SJCRH30 (cell line): ENCODE measurements around the gene KIF21A. TPM values are rescaled to one million over a fixed set of nuclear protein-coding genes. Genes with fewer than 3 reads are reported as not detected.
A peak's percentile ranks its signal among the peaks of the same experiment; 100 is the strongest.

Experiments
- DNase-seq, 2 experiments: peaks; one replicate each; pipeline ENCODE4 v3.0.0-alpha.2; 2015 to 2020
- H3K27ac ChIP-seq: fragments of 250-450 bp; sonication (Bioruptor Pico); 2 replicates; pipeline ENCODE4 v1.5.1; 2020; ENCODE audit warnings: mild to moderate bottlenecking, moderate library complexity
- H3K27me3 ChIP-seq: fragments of 250-450 bp; sonication (Bioruptor Pico); 2 replicates; pipeline ENCODE4 v1.5.1; 2020; ENCODE audit warnings: mild to moderate bottlenecking, moderate library complexity
- H3K36me3 ChIP-seq: fragments of 250-450 bp; sonication (Bioruptor Pico); 2 replicates; pipeline ENCODE4 v1.5.1; 2020; ENCODE audit warnings: mild to moderate bottlenecking, moderate library complexity
- H3K4me1 ChIP-seq: fragments of 250-450 bp; sonication (Bioruptor Pico); 2 replicates; pipeline ENCODE4 v1.5.1; 2020; ENCODE audit warnings: mild to moderate bottlenecking, moderate library complexity
- H3K4me3 ChIP-seq: fragments of 250-450 bp; sonication (Bioruptor Pico); 2 replicates; pipeline ENCODE4 v1.5.1; 2020; ENCODE audit warnings: mild to moderate bottlenecking, moderate library complexity
- H3K9me3 ChIP-seq: fragments of 250-450 bp; sonication (Bioruptor Pico); replicated peaks from 2 replicates; pipeline ENCODE4 v1.5.1; 2020; ENCODE audit warnings: mild to moderate bottlenecking, moderate library complexity
- total RNA-seq: library from RNA; depleted of rRNA; stranded (reverse); fragments of >200 nt; shearing (Covaris generic); gene quantifications from 2 replicates; pipeline ENCODE4 v1.2.3, GENCODE V29; 2014

The KIF21A gene
- total RNA-seq, 1 experiment from 2014 or later: 0.28 TPM

- no peaks in the 10 kb centered on the region for H3K36me3 ChIP-seq
- no peaks in the 10 kb centered on the region for H3K9me3 ChIP-seq
- H3K4me1 ChIP-seq: no peaks in the 10 kb centered on the region
- H3K27ac ChIP-seq: no peak overlapping the region
- DNase-seq: no peak
- peaks cover 7% of the 10 kb centered on the region for H3K27me3 ChIP-seq
- H3K4me3 ChIP-seq: no peak overlapping the region
Observed at GRCh38 chr12:39355841-39356240, 87.1 kb downstream of the KIF21A start.

- H3K27me3 ChIP-seq: peaks cover 7% of the 10 kb centered on the region
- no peak overlapping the region for H3K4me3 ChIP-seq
- no peak overlapping the region for H3K27ac ChIP-seq
- no peak for DNase-seq
- no peaks in the 10 kb centered on the region for H3K36me3 ChIP-seq
- H3K9me3 ChIP-seq: no peaks in the 10 kb centered on the region
- no peaks in the 10 kb centered on the region for H3K4me1 ChIP-seq
Observed at GRCh38 chr12:39354955-39355354, 88.0 kb downstream of the KIF21A start.

- H3K9me3 ChIP-seq: no peaks in the 10 kb centered on the region
- no peaks in the 10 kb centered on the region for H3K36me3 ChIP-seq
- H3K4me3 ChIP-seq: no peak overlapping the region
- H3K27me3 ChIP-seq: peaks cover 4% of the 10 kb centered on the region
- H3K27ac ChIP-seq: no peak overlapping the region
- no peak for DNase-seq
- H3K4me1 ChIP-seq: no peaks in the 10 kb centered on the region
Observed at GRCh38 chr12:39352471-39353017, 90.4 kb downstream of the KIF21A start.

GRCh38 chr12:39351153-39351552, 91.8 kb downstream of the KIF21A start:
- no peak overlapping the region for H3K4me3 ChIP-seq
- no peaks in the 10 kb centered on the region for H3K9me3 ChIP-seq
- no peak overlapping the region for H3K27ac ChIP-seq
- no peaks in the 10 kb centered on the region for H3K4me1 ChIP-seq
- no peaks in the 10 kb centered on the region for H3K36me3 ChIP-seq
- no peak for DNase-seq
- H3K27me3 ChIP-seq: peaks cover 4% of the 10 kb centered on the region

- H3K36me3 ChIP-seq: no peaks in the 10 kb centered on the region
Observed at GRCh38 chr12:39348941-39349626, 93.8 kb downstream of the KIF21A start.

GRCh38 chr12:39348523-39348922, 94.4 kb downstream of the KIF21A start:
- no peak for DNase-seq
- H3K4me3 ChIP-seq: no peak overlapping the region
- H3K27me3 ChIP-seq: no peaks in the 10 kb centered on the region; the same call in 1 of the 2 replicates

More at GRCh38 chr12:39348941-39349626, 93.8 kb downstream of the KIF21A start:
- no peak for DNase-seq
- Histone ChIP-seq H3K4me1 (no peaks in the 10 kb centered on the region), H3K9me3 (no peaks in the 10 kb centered on the region), H3K27me3 (no peaks in the 10 kb centered on the region; the same call in 1 of the 2 replicates), H3K27ac (no peak overlapping the region), H3K4me3 (no peak overlapping the region)

GRCh38 chr12:39344926-39345325, 98.0 kb downstream of the KIF21A start:
- Histone ChIP-seq H3K9me3 (no peaks in the 10 kb centered on the region), H3K36me3 (no peaks in the 10 kb centered on the region), H3K4me3 (no peak overlapping the region), H3K4me1 (no peaks in the 10 kb centered on the region), H3K27me3 (peaks cover 12% of the 10 kb centered on the region), H3K27ac (no peak overlapping the region)
- DNase-seq: no peak

More at GRCh38 chr12:39348523-39348922, 94.4 kb downstream of the KIF21A start:
- Histone ChIP-seq H3K36me3 (no peaks in the 10 kb centered on the region), H3K4me1 (no peaks in the 10 kb centered on the region), H3K27ac (no peak overlapping the region), H3K9me3 (no peaks in the 10 kb centered on the region)

- H3K4me1 ChIP-seq: no peaks in the 10 kb centered on the region
- no peaks in the 10 kb centered on the region for H3K9me3 ChIP-seq
- H3K4me3 ChIP-seq: no peak overlapping the region
- no peaks in the 10 kb centered on the region for H3K36me3 ChIP-seq
- DNase-seq: no peak
- H3K27ac ChIP-seq: no peak overlapping the region
- H3K27me3 ChIP-seq: peaks cover 12% of the 10 kb centered on the region
Observed at GRCh38 chr12:39343665-39344064, 99.3 kb downstream of the KIF21A start.

GRCh38 chr12:39341761-39342160, 101.2 kb downstream of the KIF21A start:
- no peaks in the 10 kb centered on the region for H3K36me3 ChIP-seq
- H3K4me3 ChIP-seq: no peak overlapping the region
- H3K27me3 ChIP-seq: peaks cover 14% of the 10 kb centered on the region
- no peak overlapping the region for H3K27ac ChIP-seq
- no peak for DNase-seq
- H3K4me1 ChIP-seq: no peaks in the 10 kb centered on the region
- H3K9me3 ChIP-seq: no peaks in the 10 kb centered on the region

- H3K27me3 ChIP-seq: peaks cover 14% of the 10 kb centered on the region
- no peaks in the 10 kb centered on the region for H3K36me3 ChIP-seq
- H3K9me3 ChIP-seq: no peaks in the 10 kb centered on the region
- H3K4me1 ChIP-seq: no peaks in the 10 kb centered on the region
- no peak overlapping the region for H3K4me3 ChIP-seq
- no peak overlapping the region for H3K27ac ChIP-seq
- no peak for DNase-seq
Observed at GRCh38 chr12:39341179-39341578, 101.7 kb downstream of the KIF21A start.

- H3K27ac ChIP-seq: no peak overlapping the region
- no peaks in the 10 kb centered on the region for H3K36me3 ChIP-seq
- H3K4me3 ChIP-seq: no peak overlapping the region
- H3K9me3 ChIP-seq: no peaks in the 10 kb centered on the region
- H3K27me3 ChIP-seq: no peaks in the 10 kb centered on the region
- peak; percentile 29 to 40 for DNase-seq
- H3K4me1 ChIP-seq: no peaks in the 10 kb centered on the region
Observed at GRCh38 chr12:39332661-39333175, 110.2 kb downstream of the KIF21A start.

- no peak overlapping the region for H3K27ac ChIP-seq
- H3K4me1 ChIP-seq: no peaks in the 10 kb centered on the region
- H3K4me3 ChIP-seq: no peak overlapping the region
- 0 out of 2 replicates have a peak, but pooled peaks cover 6% of the 10 kb centered on the region for H3K27me3 ChIP-seq
- no peaks in the 10 kb centered on the region for H3K36me3 ChIP-seq
- DNase-seq: no peak
- no peaks in the 10 kb centered on the region for H3K9me3 ChIP-seq
Observed at GRCh38 chr12:39331539-39332261, 111.2 kb downstream of the KIF21A start.

- no peaks in the 10 kb centered on the region for H3K36me3 ChIP-seq
- no peak overlapping the region for H3K27ac ChIP-seq
- 0 out of 2 replicates have a peak, but pooled peaks cover 6% of the 10 kb centered on the region for H3K27me3 ChIP-seq
- H3K4me3 ChIP-seq: no peak overlapping the region
- DNase-seq: no peak
- no peaks in the 10 kb centered on the region for H3K9me3 ChIP-seq
- H3K4me1 ChIP-seq: no peaks in the 10 kb centered on the region
Observed at GRCh38 chr12:39329876-39330275, 113.0 kb downstream of the KIF21A start.

GRCh38 chr12:39329018-39329417, 113.9 kb downstream of the KIF21A start:
- no peaks in the 10 kb centered on the region for H3K4me1 ChIP-seq
- H3K9me3 ChIP-seq: no peaks in the 10 kb centered on the region
- 0 out of 2 replicates have a peak, but pooled peaks cover 6% of the 10 kb centered on the region for H3K27me3 ChIP-seq
- no peak for DNase-seq
- H3K36me3 ChIP-seq: no peaks in the 10 kb centered on the region
- H3K4me3 ChIP-seq: no peak overlapping the region
- no peak overlapping the region for H3K27ac ChIP-seq

- DNase-seq: no peak
- H3K4me3 ChIP-seq: no peak overlapping the region
- H3K4me1 ChIP-seq: no peaks in the 10 kb centered on the region
- no peaks in the 10 kb centered on the region for H3K9me3 ChIP-seq
- no peak overlapping the region for H3K27ac ChIP-seq
- 0 out of 2 replicates have a peak, but pooled peaks cover 6% of the 10 kb centered on the region for H3K27me3 ChIP-seq
- no peaks in the 10 kb centered on the region for H3K36me3 ChIP-seq
Observed at GRCh38 chr12:39327965-39328364, 115.0 kb downstream of the KIF21A start.
